ENCODE results near the gene KAZALD1.

The KAZALD1 gene

GRCh38 chr10:101069441-101069840, 7.7 kb downstream of the KAZALD1 start:
- DNase-seq, result no peak

- no peak for DNase-seq
These were observed 8.3 kb downstream of the KAZALD1 start for GRCh38 chr10:101070098-101070497.

GRCh38 chr10:101071267-101071884, 9.6 kb downstream of the KAZALD1 start:
- no peak for DNase-seq

- DNase-seq, result no peak
These were observed 10.2 kb downstream of the KAZALD1 start for GRCh38 chr10:101071885-101072433.

GRCh38 chr10:101072923-101073322, 11.1 kb downstream of the KAZALD1 start:
- DNase-seq, result no peak

- no peak for DNase-seq
These were observed 11.8 kb downstream of the KAZALD1 start for GRCh38 chr10:101073631-101074030.

GRCh38 chr10:101075775-101076174, 14.0 kb downstream of the KAZALD1 start:
- peak in 1 of 5 experiments; percentile 14 for DNase-seq

GRCh38 chr10:101076630-101077029, 14.8 kb downstream of the KAZALD1 start:
- no peak for DNase-seq

- no peak for DNase-seq
These were observed 18.1 kb downstream of the KAZALD1 start for GRCh38 chr10:101079874-101080273.

GRCh38 chr10:101080933-101081931, 19.4 kb downstream of the KAZALD1 start:
- no peak for DNase-seq

GRCh38 chr10:101085846-101086245, 24.1 kb downstream of the KAZALD1 start:
- no peak for DNase-seq

- DNase-seq, result no peak
These were observed 25.6 kb downstream of the KAZALD1 start for GRCh38 chr10:101087376-101087775.

- no peak for DNase-seq
These were observed 26.2 kb downstream of the KAZALD1 start for GRCh38 chr10:101087965-101088364.

GRCh38 chr10:101089520-101090299, 27.9 kb downstream of the KAZALD1 start:
- DNase-seq, result no peak

- DNase-seq, result no peak
These were observed 28.8 kb downstream of the KAZALD1 start for GRCh38 chr10:101090597-101090996.

GRCh38 chr10:101091546-101092290, 29.9 kb downstream of the KAZALD1 start:
- no peak for DNase-seq

- no peak for DNase-seq
These were observed 31.1 kb downstream of the KAZALD1 start for GRCh38 chr10:101092881-101093354.

- DNase-seq, result no peak
These were observed 32.5 kb downstream of the KAZALD1 start for GRCh38 chr10:101094121-101094879.

GRCh38 chr10:101095004-101095403, 33.2 kb downstream of the KAZALD1 start:
- no peak for DNase-seq

- DNase-seq, result peak; percentile 32 to 62 (median 52)
These were observed 33.9 kb downstream of the KAZALD1 start for GRCh38 chr10:101095550-101096213.

Data from T-helper 2 cell (primary cell).